ENCODE data around the gene KIAA0513.
"Not testable (repeated sequence)": the region's sequence is repeated elsewhere in the genome, so short reads cannot be mapped to it uniquely, and the experiment has no call there.

The KIAA0513 gene

DNA sequence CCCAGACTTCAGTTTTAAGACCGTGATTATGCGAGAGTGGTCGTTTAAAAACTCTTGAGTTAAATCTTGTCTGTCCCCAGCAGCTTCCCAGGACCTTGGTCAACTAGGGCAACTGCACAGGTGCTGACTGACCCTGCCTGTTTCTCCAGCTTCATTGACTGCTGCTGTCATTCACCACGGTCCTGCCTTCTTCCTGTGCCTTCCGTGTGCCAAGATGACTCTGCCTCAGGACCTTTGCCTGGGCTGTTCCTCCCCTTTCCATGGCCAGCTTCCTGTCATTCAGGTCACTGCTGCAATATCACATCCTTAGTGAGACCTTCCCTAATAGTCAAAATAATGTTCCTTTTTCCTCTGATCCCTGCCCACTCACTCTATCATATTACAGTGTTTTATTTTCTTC lies 3.9 kb downstream of the KIAA0513 start:
- no peak overlapping the region for H3K27ac ChIP-seq
- TF ChIP-seq, protein P1, sequence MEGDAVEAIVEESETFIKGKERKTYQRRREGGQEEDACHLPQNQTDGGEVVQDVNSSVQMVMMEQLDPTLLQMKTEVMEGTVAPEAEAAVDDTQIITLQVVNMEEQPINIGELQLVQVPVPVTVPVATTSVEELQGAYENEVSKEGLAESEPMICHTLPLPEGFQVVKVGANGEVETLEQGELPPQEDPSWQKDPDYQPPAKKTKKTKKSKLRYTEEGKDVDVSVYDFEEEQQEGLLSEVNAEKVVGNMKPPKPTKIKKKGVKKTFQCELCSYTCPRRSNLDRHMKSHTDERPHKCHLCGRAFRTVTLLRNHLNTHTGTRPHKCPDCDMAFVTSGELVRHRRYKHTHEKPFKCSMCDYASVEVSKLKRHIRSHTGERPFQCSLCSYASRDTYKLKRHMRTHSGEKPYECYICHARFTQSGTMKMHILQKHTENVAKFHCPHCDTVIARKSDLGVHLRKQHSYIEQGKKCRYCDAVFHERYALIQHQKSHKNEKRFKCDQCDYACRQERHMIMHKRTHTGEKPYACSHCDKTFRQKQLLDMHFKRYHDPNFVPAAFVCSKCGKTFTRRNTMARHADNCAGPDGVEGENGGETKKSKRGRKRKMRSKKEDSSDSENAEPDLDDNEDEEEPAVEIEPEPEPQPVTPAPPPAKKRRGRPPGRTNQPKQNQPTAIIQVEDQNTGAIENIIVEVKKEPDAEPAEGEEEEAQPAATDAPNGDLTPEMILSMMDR (conservative IDR thresholded peaks at IDR 0.05) = no peak
- no peak for TF ChIP-seq ZFX (IDR thresholded peaks at IDR 0.05)

DNA sequence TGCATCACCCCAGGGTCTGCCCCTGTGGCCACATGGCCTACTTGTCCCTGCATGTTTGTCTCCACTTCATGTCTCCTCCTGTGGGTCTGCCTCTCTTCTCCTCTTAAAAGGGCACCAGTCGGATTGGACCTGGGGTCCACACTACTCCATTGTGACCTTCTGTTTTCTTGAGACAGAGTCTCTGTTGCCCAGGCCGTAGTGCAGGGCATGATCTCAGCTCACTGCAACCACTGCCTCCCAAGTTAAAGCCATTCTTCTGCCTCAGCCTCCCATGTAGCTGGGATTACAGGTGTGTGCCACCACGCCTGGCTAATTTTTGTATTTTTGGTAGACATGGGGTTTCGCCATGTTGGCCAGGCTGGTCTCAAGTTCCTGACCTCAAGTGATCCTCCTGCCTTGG lies 4.6 kb downstream of the KIAA0513 start:
- not testable (repeated sequence) for H3K27ac ChIP-seq

- H3K27ac ChIP-seq = no peak overlapping the region
- no peak for TF ChIP-seq ZFX (IDR thresholded peaks at IDR 0.05)
- TF ChIP-seq, protein P1 (conservative IDR thresholded peaks at IDR 0.05) = no peak
Observed at GRCh38 chr16:85033171-85033570, 5.6 kb downstream of the KIAA0513 start.

DNA sequence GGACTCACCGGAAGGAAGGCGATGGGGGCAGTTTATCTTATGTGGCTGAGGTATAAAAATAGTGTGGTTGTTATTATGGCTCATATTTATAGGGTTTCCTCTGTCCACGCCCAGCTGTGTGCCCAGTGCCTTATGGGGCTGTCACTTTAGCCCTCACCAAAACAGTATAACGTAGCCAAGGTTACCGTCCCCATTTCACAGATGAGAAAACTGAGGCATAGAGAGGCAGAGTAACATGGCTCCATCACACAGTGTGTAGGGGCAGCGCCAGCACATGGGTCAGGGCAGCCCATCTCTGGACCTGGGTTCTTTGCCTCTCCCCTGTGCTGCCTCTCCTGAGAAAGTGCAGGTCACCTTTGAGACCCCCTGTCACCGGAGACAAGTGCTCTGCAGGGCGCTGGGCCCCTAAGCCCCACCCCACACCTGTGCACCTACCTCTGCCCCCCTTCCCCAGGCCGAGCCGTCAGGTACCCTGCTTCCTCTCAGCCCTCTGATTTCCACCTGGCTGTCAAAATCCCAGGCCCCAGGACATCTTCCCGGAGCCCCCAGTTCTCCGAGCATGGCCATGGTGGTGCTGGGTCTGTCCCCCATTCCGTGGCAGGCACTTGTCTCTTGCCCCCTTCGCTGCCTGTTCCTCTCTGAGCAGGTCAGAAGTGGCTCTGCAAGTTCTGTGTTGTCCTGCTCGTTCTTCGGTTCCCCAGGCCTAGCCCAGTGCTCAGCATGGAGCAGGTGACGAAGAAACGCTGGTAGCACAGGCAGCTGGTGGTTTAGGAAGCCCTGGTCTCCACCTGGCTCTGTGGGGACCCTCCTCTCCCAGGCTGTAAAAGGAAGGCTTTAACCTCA lies 7.2 kb downstream of the KIAA0513 start:
- no peak overlapping the region for H3K27ac ChIP-seq
- TF ChIP-seq, protein P1 (conservative IDR thresholded peaks at IDR 0.05) = no peak
- TF ChIP-seq ZFX (IDR thresholded peaks at IDR 0.05) = no peak

DNA sequence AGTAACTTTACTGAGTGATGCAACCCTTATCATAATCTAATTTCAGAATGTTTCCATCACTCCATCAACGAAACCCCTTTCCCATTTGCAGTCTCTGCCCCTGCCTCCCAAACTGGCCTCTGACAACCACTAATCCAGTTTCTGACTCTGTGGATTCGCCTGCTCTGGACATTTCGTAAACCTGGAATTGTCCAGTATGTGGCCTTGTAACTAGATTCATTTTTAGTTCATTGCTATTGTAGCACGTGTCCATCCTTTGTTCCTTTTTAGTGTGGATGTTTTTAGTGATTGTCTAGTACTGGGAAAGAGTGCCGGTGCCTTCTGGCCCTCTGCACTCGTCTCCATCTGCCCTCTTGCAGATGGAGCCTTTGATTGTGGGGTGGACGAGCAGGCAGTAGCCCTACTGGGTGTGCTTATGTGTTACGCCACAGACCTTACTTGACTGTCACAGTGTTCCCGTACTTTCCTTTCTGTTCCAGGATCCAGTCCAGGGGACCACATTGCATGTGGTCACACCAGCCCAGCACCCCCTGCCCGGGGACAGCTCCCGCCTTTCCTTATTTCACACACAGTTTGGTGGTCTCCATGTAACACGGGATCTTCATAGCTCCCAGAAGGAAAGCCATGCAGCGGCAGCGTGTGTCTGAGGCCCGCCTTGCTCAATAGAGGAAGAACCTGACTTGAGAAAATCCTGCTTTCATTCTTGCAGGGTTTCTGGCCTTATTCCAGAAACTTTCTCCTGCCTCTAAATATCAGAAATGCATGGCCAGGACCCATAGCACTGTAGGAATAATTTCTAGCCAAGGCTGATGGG lies 8.8 kb downstream of the KIAA0513 start:
- TF ChIP-seq, protein P1 (conservative IDR thresholded peaks at IDR 0.05) = no peak
- TF ChIP-seq ZFX (IDR thresholded peaks at IDR 0.05) = no peak
- no peak overlapping the region for H3K27ac ChIP-seq

DNA sequence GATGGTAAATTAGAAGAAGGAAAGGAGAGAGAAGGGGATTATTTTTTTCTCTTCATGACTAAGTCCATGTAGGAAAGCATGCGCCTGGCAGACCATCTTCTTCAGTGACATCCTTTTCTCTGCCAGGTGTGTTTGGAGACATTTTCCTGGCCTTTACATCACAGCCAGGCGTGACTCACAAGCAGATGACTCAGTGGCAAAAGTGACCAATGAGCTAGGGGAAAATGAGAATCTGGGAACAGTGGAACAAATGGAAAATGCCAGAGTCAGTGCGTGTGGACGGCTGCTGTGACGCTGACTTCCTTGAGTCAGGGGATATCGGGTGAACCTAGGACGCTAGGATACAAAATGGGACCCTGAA lies 9.4 kb downstream of the KIAA0513 start:
- no peak for TF ChIP-seq ZFX (IDR thresholded peaks at IDR 0.05)
- TF ChIP-seq, protein P1 (conservative IDR thresholded peaks at IDR 0.05) = no peak
- H3K27ac ChIP-seq = no peak overlapping the region

- TF ChIP-seq, protein P1 (conservative IDR thresholded peaks at IDR 0.05) = no peak
- TF ChIP-seq ZFX (IDR thresholded peaks at IDR 0.05) = no peak
Observed at GRCh38 chr16:85037721-85038120, 10.1 kb downstream of the KIAA0513 start.

More at GRCh38 chr16:85037721-85038120, 10.1 kb downstream of the KIAA0513 start:
- no peak overlapping the region for H3K27ac ChIP-seq
